Erythroblast (primary cell): ENCODE data around the gene GM2A.
"Not testable (repeated sequence)": the region's sequence is repeated elsewhere in the genome, so short reads cannot be mapped to it uniquely, and the experiment has no call there.

ENCODE experiments used
- DNase-seq, 2 experiments: peaks; one replicate each; lab custom pipeline; 2025; lab: John Stamatoyannopoulos, UW
- GATA1 ChIP-seq: IDR thresholded peaks from 2 replicates; pipeline ENCODE4 v1.6.1; 2011; ENCODE audit warnings: low read depth, mild to moderate bottlenecking, control low read depth, low read length, moderate library complexity
- POLR2A ChIP-seq: IDR thresholded peaks from 2 replicates; pipeline ENCODE4 v1.6.1; 2011; ENCODE audit warnings: mild to moderate bottlenecking, low read length

GM2A gene

GRCh38 chr5:151236888-151237287 is 16.1 kb upstream of the GM2A start:
- TF ChIP-seq POLR2A (no peak), GATA1 (no peak)
- DNase-seq = no peak

GRCh38 chr5:151237685-151238084 is 15.3 kb upstream of the GM2A start:
- TF ChIP-seq GATA1 = no peak
- no peak for TF ChIP-seq POLR2A
- DNase-seq = no peak

GRCh38 chr5:151238303-151238741 is 14.7 kb upstream of the GM2A start:
- TF ChIP-seq POLR2A (no peak), GATA1 (no peak)
- no peak for DNase-seq

DNA sequence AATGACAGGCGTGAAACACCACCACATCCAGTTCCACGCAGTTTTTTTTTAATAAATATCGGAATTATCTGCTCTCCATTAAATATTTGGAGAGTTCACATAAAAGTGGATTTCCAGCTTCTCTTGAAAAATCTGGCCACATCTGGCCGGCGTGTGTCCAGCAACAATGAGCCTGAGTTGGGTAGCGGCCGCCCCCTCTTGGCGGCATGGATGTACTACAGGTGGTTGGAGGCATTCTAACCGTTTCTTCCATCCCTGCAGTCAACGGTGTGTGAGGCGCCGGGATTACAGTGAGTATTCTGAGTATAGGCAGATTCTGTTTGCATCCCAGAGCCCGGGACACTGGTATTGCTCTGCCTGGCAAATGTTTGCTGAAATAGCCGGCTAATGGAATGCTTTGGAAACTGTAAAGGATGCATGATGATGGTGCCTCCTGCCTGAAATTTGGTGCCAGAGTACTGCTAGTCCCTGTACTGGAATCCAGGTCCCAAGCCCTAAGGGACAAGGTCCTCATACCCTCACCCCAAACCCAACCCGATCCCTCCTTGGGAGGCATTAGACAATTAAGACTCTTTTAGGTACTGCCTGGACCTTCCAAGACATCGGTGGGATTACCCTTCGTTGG is 13.6 kb upstream of the GM2A start:
- no peak for TF ChIP-seq POLR2A
- TF ChIP-seq GATA1 = no peak
- DNase-seq = peak; percentile 67 to 80

DNA sequence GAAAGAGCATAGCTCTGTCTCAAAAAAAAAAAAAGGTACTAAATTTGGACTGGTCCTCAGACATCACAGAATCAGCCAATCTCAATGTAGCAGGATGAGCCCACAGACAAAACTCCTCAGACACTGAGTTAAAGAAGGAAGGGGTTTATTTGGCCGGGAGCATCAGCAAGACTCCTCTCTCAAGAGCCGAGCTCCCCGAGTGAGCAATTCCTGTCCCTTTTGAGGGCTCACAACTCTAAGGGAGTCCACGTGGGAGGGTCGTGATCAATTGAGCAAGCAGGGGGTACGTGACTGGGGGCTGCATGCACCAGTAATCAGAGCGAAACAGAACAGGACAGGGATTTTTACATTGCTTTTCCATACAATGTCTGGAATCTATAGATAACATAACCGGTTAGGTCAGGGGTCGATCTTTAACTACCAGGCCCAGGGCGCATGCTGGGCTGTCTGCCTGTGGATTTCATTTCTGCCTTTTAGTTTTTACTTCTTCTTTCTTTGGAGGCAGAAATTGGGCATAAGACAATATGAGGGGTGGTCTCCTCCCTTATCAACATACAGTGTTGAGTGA is 12.6 kb upstream of the GM2A start:
- DNase-seq = not testable (repeated sequence)

DNA sequence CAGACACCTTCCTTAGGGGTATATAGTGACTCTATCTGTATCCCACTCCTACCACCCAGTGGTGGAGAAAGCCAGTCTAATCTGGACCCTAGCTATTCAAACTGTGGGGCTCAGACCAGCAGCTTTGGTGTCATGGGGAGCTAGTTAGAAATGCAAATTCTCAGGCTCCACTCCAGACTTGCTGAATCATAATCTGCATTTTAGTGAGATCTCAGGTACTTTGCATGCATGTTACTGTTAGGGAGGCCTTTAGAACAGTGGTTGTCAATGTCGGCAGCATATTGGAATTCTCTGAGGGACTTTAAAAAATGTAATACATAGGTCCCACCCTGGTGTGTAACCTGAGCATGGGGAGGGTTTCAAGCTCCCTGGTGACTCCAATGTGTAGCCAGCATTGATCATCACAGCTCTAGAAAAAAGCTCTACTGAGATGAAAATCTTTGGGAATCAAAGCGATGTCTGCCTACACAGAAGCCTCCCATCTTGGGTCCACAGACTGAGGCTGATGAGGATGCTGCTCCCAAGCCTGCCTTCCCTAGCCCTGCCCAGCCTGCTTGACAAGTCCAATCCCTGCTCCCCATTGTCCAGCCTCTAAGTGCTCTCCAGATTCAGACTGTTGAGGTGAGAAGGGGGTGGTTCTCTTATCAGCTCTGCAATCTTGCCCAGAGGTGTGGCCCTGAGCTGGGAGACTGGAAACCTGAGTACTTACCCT is 11.9 kb upstream of the GM2A start:
- TF ChIP-seq GATA1 (no peak), POLR2A (no peak)
- DNase-seq = no peak

GRCh38 chr5:151243127-151243526 is 9.9 kb upstream of the GM2A start:
- DNase-seq = no peak
- TF ChIP-seq GATA1 (no peak), POLR2A (no peak)

GRCh38 chr5:151243564-151243963 is 9.4 kb upstream of the GM2A start:
- TF ChIP-seq POLR2A (no peak), GATA1 (no peak)
- no peak for DNase-seq

GRCh38 chr5:151244206-151244605 is 8.8 kb upstream of the GM2A start:
- TF ChIP-seq GATA1 (no peak), POLR2A (no peak)
- DNase-seq = no peak

GRCh38 chr5:151245680-151246219 is 7.2 kb upstream of the GM2A start:
- TF ChIP-seq GATA1 = no peak
- no peak for TF ChIP-seq POLR2A
- DNase-seq = no peak

DNA sequence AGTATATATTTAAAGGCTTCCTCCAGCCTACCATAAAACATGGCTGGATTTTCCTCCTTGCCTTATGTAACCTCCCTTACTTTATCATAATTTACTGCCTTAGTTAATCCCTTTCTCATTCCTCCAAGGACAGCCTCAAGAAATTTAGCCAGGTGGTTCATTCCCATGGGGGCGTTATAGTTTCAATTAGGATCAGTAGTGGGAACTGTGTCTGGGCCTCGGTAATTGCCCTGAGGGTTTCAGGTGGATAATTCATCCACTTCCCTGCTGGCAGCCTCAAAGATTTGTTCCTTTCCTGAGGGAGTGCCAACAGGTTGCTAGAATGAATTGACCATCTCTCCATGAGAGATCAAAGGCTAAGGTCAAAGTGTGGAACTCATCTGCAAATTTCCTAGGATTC is 4.3 kb upstream of the GM2A start:
- DNase-seq = no peak
- TF ChIP-seq GATA1 (no peak), POLR2A (no peak)

DNA sequence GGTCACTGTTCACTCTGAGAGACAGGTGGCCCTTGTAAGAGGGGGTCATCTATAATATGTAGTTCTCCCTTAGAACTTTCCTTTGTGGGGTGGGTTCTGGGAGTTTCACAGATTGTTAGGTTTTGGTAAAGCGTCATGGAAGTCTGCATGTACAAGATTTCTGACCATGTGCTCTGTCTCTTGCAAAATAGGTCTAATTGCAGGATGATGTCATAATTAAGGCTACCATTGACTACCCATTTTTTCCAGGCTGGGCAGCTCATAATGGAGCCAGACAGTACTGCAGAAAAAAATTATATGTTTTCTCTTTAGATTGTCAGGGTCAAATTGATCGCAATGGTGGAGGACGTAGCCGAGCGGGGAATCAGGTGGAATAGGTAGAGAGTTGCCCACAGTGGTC is 3.7 kb upstream of the GM2A start:
- DNase-seq = no peak
- TF ChIP-seq POLR2A (no peak), GATA1 (no peak)

DNA sequence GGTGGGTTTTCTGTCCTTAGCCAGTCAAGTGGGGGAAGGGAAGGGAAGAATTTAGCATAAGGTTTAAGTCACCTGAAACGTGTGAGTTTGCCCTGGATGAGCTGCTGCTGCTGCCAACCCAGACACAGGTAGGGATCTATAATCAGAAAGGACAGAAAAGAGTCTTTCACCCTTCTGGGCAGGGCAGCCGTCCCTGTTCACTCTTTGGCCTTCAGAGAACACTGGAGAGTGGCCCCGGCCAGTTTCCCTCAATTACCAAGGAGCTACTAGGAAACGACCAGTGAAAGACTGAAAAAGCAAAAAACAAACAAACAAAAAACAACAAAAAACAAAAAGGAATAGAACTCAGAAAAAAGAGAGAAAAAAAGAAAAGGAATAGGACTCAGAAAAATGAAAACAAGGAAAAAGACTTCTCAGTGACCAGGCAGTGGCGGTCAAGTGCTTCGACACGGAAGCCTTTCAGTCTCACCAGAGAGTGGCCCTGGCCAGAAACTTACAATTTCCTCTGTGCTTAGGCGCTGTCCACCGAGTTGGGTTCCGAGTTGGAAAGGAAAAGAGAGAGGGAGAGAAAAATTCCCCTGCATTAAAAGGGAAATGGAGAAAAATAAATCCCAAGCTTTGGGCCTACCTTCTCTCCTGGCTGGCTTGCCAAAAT is 2.5 kb upstream of the GM2A start:
- DNase-seq = no peak
- TF ChIP-seq POLR2A (no peak), GATA1 (no peak)
